T47D (cell line): Measurements from ENCODE around the gene PROCR.
A peak's percentile ranks its signal among the peaks of the same experiment; 100 is the strongest.

ENCODE experiments used
- DNase-seq, 2 experiments: peaks; one replicate each; pipeline versions ENCODE4 v3.0.0 to v3.0.0-alpha.2; 2011 to 2012; ENCODE audit warnings: low read depth in 1 of 2, low spot score in 1 of 2
- JUND ChIP-seq: IDR thresholded peaks from 2 replicates; pipeline ENCODE4 v1.6.1; 2012; ENCODE audit warnings: low read depth
- in situ Hi-C: cut with HindIII; loops from 2 replicates; pipeline ENCODE4 v1.10.0; 2016; ENCODE audit warnings: low sequenced_read_pairs, low pct_unique_long_range_greater_than_20kb

Gene PROCR

GRCh38 chr20:35171753-35172433, at the start of gene PROCR:
TSS of gene PROCR (plus strand) at chr20:35172072. CDS start at chr20:35172155, 83 bp downstream.
- peak; percentile 82 to 92 for DNase-seq
- in situ Hi-C loops, result no loop called here
- TF ChIP-seq JUND, result no peak

- in situ Hi-C loops, result no loop called here
- no peak for TF ChIP-seq JUND
- DNase-seq, result no peak
Measured at GRCh38 chr20:35122756-35123405, 49.0 kb upstream of the PROCR start.

- no peak for TF ChIP-seq JUND
- no peak for DNase-seq
- in situ Hi-C loops, result no loop called here
Measured at GRCh38 chr20:35125753-35126152, 46.1 kb upstream of the PROCR start.

- TF ChIP-seq JUND, result peak; percentile 68
- peak in 1 of 2 experiments; percentile 85 for DNase-seq
- in situ Hi-C loops, result no loop called here
Measured at GRCh38 chr20:35129647-35130069, 42.2 kb upstream of the PROCR start.

- in situ Hi-C loops, result no loop called here
- no peak for DNase-seq
- no peak for TF ChIP-seq JUND
Measured at GRCh38 chr20:35131934-35132333, 39.9 kb upstream of the PROCR start.

GRCh38 chr20:35133031-35133430, 38.8 kb upstream of the PROCR start:
- no peak for TF ChIP-seq JUND
- in situ Hi-C loops, result no loop called here
- no peak for DNase-seq

GRCh38 chr20:35133735-35134134, 38.1 kb upstream of the PROCR start:
- in situ Hi-C loops, result no loop called here
- TF ChIP-seq JUND, result no peak
- DNase-seq, result no peak

- in situ Hi-C loops, result no loop called here
- no peak for DNase-seq
- TF ChIP-seq JUND, result no peak
Measured at GRCh38 chr20:35134472-35134871, 37.4 kb upstream of the PROCR start.

GRCh38 chr20:35134880-35135279, 37.0 kb upstream of the PROCR start:
- no peak for DNase-seq
- in situ Hi-C loops, result no loop called here
- no peak for TF ChIP-seq JUND

- TF ChIP-seq JUND, result no peak
- in situ Hi-C loops, result no loop called here
- no peak for DNase-seq
Measured at GRCh38 chr20:35135867-35136586, 35.8 kb upstream of the PROCR start.

- in situ Hi-C loops, result no loop called here
- DNase-seq, result no peak
- no peak for TF ChIP-seq JUND
Measured at GRCh38 chr20:35144694-35145093, 27.2 kb upstream of the PROCR start.

- no peak for TF ChIP-seq JUND
- in situ Hi-C loops, result no loop called here
- DNase-seq, result peak; percentile 79 to 88
Measured at GRCh38 chr20:35145141-35145564, 26.7 kb upstream of the PROCR start.
